Coronary artery (tissue), 2 donors: Measurements from ENCODE around the gene H2AZ1.

ENCODE experiments used
- DNase-seq: peaks from one replicate; pipeline ENCODE4 v3.0.0-alpha.2; 2017; ENCODE audit warnings: low spot score
- H3K27ac ChIP-seq, 2 donors: fragments of 200-600 bp; sonication (generic); one replicate each; pipeline ENCODE4 v1.5.1; 2016 to 2019
- H3K4me3 ChIP-seq: fragments of 200-600 bp; sonication (generic); 2 replicates; pipeline ENCODE4 v1.5.1; 2016; ENCODE audit warnings: mild to moderate bottlenecking, moderate library complexity
- TF ChIP-seq, protein P1 (sequence below): fragments of 200-600 bp; sonication (generic); IDR thresholded peaks from one replicate; pipeline ENCODE4 v1.5.1; 2019; ENCODE audit warnings: antibody characterized with exemption

Gene H2AZ1

DNA sequence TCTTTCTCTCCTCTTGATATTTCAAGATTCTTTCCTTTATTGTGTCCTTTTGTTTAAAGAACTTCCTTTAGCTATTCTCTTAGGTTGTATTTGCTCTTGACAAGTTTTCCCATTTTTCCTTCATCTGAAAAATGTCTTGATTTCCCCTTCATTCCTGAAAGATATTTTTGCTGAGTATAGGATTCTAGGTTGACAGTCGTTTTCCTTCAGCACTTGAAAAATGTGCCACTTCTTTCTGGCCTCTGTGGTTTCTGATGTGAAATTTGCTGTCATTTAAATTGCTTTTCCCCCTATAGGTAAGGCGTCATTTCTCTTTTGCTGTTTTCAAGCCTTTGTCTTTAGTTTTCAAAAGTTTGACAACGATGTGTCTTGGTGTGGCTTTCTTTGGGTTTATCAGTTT is 32.5 kb downstream of the H2AZ1 start:
- no peak overlapping the region for H3K27ac ChIP-seq
- H3K4me3 ChIP-seq = no peak overlapping the region
- DNase-seq = no peak
- TF ChIP-seq, protein P1, sequence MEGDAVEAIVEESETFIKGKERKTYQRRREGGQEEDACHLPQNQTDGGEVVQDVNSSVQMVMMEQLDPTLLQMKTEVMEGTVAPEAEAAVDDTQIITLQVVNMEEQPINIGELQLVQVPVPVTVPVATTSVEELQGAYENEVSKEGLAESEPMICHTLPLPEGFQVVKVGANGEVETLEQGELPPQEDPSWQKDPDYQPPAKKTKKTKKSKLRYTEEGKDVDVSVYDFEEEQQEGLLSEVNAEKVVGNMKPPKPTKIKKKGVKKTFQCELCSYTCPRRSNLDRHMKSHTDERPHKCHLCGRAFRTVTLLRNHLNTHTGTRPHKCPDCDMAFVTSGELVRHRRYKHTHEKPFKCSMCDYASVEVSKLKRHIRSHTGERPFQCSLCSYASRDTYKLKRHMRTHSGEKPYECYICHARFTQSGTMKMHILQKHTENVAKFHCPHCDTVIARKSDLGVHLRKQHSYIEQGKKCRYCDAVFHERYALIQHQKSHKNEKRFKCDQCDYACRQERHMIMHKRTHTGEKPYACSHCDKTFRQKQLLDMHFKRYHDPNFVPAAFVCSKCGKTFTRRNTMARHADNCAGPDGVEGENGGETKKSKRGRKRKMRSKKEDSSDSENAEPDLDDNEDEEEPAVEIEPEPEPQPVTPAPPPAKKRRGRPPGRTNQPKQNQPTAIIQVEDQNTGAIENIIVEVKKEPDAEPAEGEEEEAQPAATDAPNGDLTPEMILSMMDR = no peak

DNA sequence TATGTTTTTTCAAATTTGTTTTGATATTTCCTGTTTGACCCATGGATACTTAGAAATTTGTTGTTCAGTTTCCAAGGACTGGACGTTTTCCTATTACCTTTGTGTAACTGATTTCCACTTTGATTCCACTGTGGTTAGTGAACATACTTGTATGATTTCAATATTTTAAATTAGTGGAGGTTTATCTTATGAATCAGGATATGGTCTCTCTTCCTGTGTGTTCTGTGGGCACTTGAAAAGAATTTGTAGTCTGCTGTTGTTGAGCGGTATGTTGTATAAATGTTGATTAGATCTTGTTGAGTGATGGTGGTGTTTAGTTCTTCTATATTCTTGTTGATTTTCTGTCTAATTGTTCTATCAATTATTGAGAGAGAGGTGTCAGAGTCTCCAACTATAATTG is 34.6 kb downstream of the H2AZ1 start:
- H3K27ac ChIP-seq = no peak overlapping the region
- TF ChIP-seq, protein P1 = no peak
- no peak overlapping the region for H3K4me3 ChIP-seq
- DNase-seq = no peak
